Esophagus muscularis mucosa (tissue), 4 donors: Measurements from ENCODE around the gene AGAP3. TPM values are rescaled to one million over a fixed set of nuclear protein-coding genes. Genes with fewer than 3 reads are reported as not detected.

Experiments
- DNase-seq: peaks from one replicate; pipeline ENCODE4 v3.0.0-alpha.2; 2017; ENCODE audit errors: extremely low spot score
- H3K27ac ChIP-seq, 4 donors: fragments of 200-600 bp; sonication (generic); replicated peaks in 1 of 4; 1 replicate in 3 of 4; 2 replicates in 1 of 4; pipeline ENCODE4 v1.5.1; 2016 to 2019; ENCODE audit warnings: mild to moderate bottlenecking in 1 of 4
- H3K27me3 ChIP-seq, 4 donors: fragments of 200-600 bp; sonication (generic); one replicate each; pipeline versions ENCODE4 v1.5.1 to v1.6.0; 2016 to 2019
- H3K36me3 ChIP-seq, 4 donors: fragments of 200-600 bp; sonication (generic); one replicate each; pipeline ENCODE4 v1.5.1; 2016 to 2019
- H3K4me1 ChIP-seq, 4 donors: fragments of 200-600 bp; sonication (generic); one replicate each; pipeline ENCODE4 v1.5.1; 2016 to 2019
- H3K4me3 ChIP-seq, 4 donors: fragments of 200-600 bp; sonication (generic); 1 replicate in 2 of 4; 2 replicates in 2 of 4; pipeline ENCODE4 v1.5.1; 2016 to 2019; ENCODE audit warnings: mild to moderate bottlenecking in 4 of 4, moderate library complexity in 1 of 4
- H3K9me3 ChIP-seq, 4 donors: fragments of 200-600 bp; sonication (generic); 1 replicate in 3 of 4; 2 replicates in 1 of 4; pipeline ENCODE4 v1.5.1; 2016 to 2019
- CTCF ChIP-seq, 3 experiments: fragments of 200-600 bp in 2 of 3; fragments of 450-650 bp in 1 of 3; sonication (generic) in 2 of 3; IDR thresholded peaks; one replicate each; pipeline ENCODE4 v1.5.1; 2017 to 2019; ENCODE audit warnings: antibody characterized with exemption in 3 of 3, mild to moderate bottlenecking in 2 of 3, moderate library complexity in 1 of 3
- EP300 ChIP-seq: sonication (generic); formaldehyde crosslinking; IDR thresholded peaks from one replicate; pipeline ENCODE4 v1.6.1; 2017; ENCODE audit warnings: antibody characterized with exemption
- POLR2A ChIP-seq: fragments of 450-650 bp; IDR thresholded peaks from one replicate; pipeline ENCODE4 v1.6.1; 2017; ENCODE audit warnings: antibody characterized with exemption, moderate library complexity, mild to moderate bottlenecking, low read depth
- POLR2AphosphoS5 ChIP-seq, 2 donors: sonication (generic); formaldehyde crosslinking; IDR thresholded peaks; one replicate each; pipeline ENCODE4 v1.6.1; 2017; ENCODE audit warnings: antibody characterized with exemption in 2 of 2
- WGBS: methylation state at CpG from one replicate; pipeline ENCODE4 v1.1.5; 2018; 5-methylcytosine and 5-hydroxymethylcytosine counted together
- intact Hi-C: fragments of 100-400 bp; cut with DNase I; formaldehyde crosslinking; loops from one replicate; pipeline ENCODE4 v1.15.1; 2023
- total RNA-seq, 4 donors: library from RNA; depleted of rRNA; stranded (reverse); fragments of >200 nt; gene quantifications; one replicate each; pipeline versions ENCODE4 v1.1.0 to v1.2.1, GENCODE V29; 2016

AGAP3 gene
- total RNA-seq, 4 donors from 2014 or later = 33.8 to 71.2 (median 60.0) TPM

GRCh38 chr7:151083071-151083823 is 3.0 kb upstream of the AGAP3 start, which contains the start of gene TMUB1:
Gene TMUB1, minus strand, starts transcription at chr7:151083493. Its CDS starts 930 bp downstream, at chr7:151082563.
- no peaks in the 10 kb centered on the region for H3K27me3 ChIP-seq
- peaks cover 57 to 69% (median 64%) of the 10 kb centered on the region in 4 donors for H3K4me1 ChIP-seq
- DNase-seq = no peak
- H3K4me3 ChIP-seq = peak within 1 kb of the TSS; percentile 66 to 89 (median 82)
- no peaks in the 10 kb centered on the region for H3K9me3 ChIP-seq
- intact Hi-C loops = no loop called here
- WGBS = 2% methylated on average over 13 of the region's 69 CpGs
- H3K36me3 ChIP-seq = peaks cover 0 to 2% (median 0%) of the 10 kb centered on the region in 4 donors
- TF ChIP-seq POLR2AphosphoS5 (IDR thresholded peaks at IDR 0.05) (peak; percentile 66 to 77), EP300 (no peak), CTCF (IDR thresholded peaks at IDR 0.05) (peak in 1 of 3 experiments; percentile 7), POLR2A (peak; percentile 40)
- peak within 1 kb of the TSS; percentile 89 to 99 (median 94) for H3K27ac ChIP-seq

DNA sequence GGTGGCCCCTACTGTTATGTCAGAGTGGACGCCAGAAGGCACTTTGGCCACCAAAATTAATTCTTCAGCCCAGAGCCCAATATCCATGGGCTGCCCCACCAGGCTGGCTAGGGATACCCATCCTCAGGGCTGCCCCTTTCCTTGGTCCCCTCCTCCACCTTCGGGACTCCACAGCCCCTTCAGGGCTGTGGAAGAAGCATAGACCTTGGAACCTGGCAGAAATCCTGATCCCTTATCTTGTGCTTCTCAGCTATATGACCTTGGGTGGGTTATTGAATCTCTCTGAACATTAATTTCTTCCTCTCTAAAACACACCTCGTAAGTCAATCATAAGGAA is 2.5 kb upstream of the AGAP3 start:
- Histone ChIP-seq H3K9me3 (no peaks in the 10 kb centered on the region), H3K27me3 (no peaks in the 10 kb centered on the region), H3K36me3 (peaks cover 0 to 2% (median 0%) of the 10 kb centered on the region in 4 donors), H3K4me1 (peaks cover 57 to 69% (median 64%) of the 10 kb centered on the region in 4 donors), H3K4me3 (peak overlapping the region; percentile 66 to 89 (median 82)), H3K27ac (peak overlapping the region; percentile 89 to 99 (median 94))
- DNase-seq = no peak
- intact Hi-C loops = no loop called here
- no peak for TF ChIP-seq POLR2A
- no peak for TF ChIP-seq POLR2AphosphoS5 (IDR thresholded peaks at IDR 0.05)
- TF ChIP-seq EP300 = no peak
- no peak for TF ChIP-seq CTCF (IDR thresholded peaks at IDR 0.05)
- WGBS = 38% methylated on average over 3 of the region's 3 CpGs

- H3K4me1 ChIP-seq = peaks cover 58 to 69% (median 66%) of the 10 kb centered on the region in 4 donors
- DNase-seq = no peak
- H3K27ac ChIP-seq = peak overlapping the region; percentile 80 to 93 (median 89)
- TF ChIP-seq CTCF (IDR thresholded peaks at IDR 0.05) (no peak), EP300 (no peak), POLR2AphosphoS5 (IDR thresholded peaks at IDR 0.05) (no peak), POLR2A (no peak)
- no peaks in the 10 kb centered on the region for H3K27me3 ChIP-seq
- H3K36me3 ChIP-seq = peaks cover 0 to 2% (median 0%) of the 10 kb centered on the region in 4 donors
- WGBS = 24% methylated on average over 5 of the region's 5 CpGs
- intact Hi-C loops = no loop called here
- peak overlapping the region in 3 of 4 donors; percentile 77 to 89 (median 78) for H3K4me3 ChIP-seq
- no peaks in the 10 kb centered on the region for H3K9me3 ChIP-seq
Observed at GRCh38 chr7:151085329-151085690, 965 bp upstream of the AGAP3 start.

DNA sequence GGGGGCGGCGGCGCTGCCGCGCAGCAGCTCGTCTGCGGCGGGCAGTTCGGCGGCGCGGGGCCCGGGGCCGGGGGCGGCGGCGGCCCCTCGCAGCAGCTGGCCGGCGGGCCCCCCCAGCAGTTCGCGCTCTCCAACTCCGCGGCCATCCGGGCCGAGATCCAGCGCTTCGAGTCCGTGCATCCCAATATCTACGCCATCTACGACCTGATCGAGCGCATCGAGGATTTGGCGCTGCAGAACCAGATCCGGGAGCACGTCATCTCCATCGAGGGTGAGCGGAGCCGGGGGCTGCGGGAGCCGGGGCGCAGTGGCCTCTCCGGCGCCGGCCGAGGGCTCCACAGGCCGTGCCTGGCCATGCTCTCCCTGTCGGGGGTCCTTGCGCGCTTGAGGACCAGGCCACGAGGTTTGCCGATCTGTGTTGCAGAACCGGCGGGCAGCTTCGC is 548 bp downstream of the AGAP3 start:
- no peak for DNase-seq
- Histone ChIP-seq H3K27ac (peak overlapping the region; percentile 88 to 91 (median 90)), H3K27me3 (no peaks in the 10 kb centered on the region), H3K4me3 (peak overlapping the region; percentile 77 to 89 (median 80)), H3K9me3 (no peaks in the 10 kb centered on the region), H3K36me3 (peaks cover 0 to under 1% (median 0%) of the 10 kb centered on the region in 4 donors), H3K4me1 (peaks cover 61 to 74% (median 71%) of the 10 kb centered on the region in 4 donors)
- intact Hi-C loops = no loop called here
- no CpG with 5 or more reads among the region's 56 CpGs for WGBS
- TF ChIP-seq POLR2A = no peak
- no peak for TF ChIP-seq POLR2AphosphoS5 (IDR thresholded peaks at IDR 0.05)
- TF ChIP-seq EP300 = no peak
- TF ChIP-seq CTCF (IDR thresholded peaks at IDR 0.05) = no peak
